NCI-H460 (cell line): ENCODE results near the gene SLC12A1. TPM values are rescaled to one million over a fixed set of nuclear protein-coding genes. Genes with fewer than 3 reads are reported as not detected.

Source experiments
- DNase-seq: peaks from one replicate; pipeline ENCODE4 v3.0.0-alpha.2; 2016; ENCODE audit warnings: low read depth; ENCODE audit errors: extremely low read depth
- total RNA-seq: library from RNA; depleted of rRNA; stranded (reverse); fragments of >200 nt; shearing (Covaris generic); gene quantifications from 2 replicates; pipeline ENCODE4 v1.2.3, GENCODE V29; 2014

The SLC12A1 gene
- total RNA-seq, 1 experiment from 2014 or later: not detected

GRCh38 chr15:48239334-48239733 lies 33.2 kb downstream of the SLC12A1 start:
- DNase-seq: no peak

GRCh38 chr15:48242015-48242414 lies 35.9 kb downstream of the SLC12A1 start:
- no peak for DNase-seq

- DNase-seq: no peak
Measured at GRCh38 chr15:48242535-48242934, 36.4 kb downstream of the SLC12A1 start.

- peak; percentile 1 for DNase-seq
Measured at GRCh38 chr15:48244921-48245320, 38.8 kb downstream of the SLC12A1 start.

- DNase-seq: no peak
Measured at GRCh38 chr15:48248414-48248813, 42.3 kb downstream of the SLC12A1 start.

GRCh38 chr15:48250640-48251076 lies 44.6 kb downstream of the SLC12A1 start:
- DNase-seq: peak; percentile 33

- DNase-seq: no peak
Measured at GRCh38 chr15:48253172-48253571, 47.1 kb downstream of the SLC12A1 start.

- DNase-seq: no peak
Measured at GRCh38 chr15:48265135-48265534, 59.0 kb downstream of the SLC12A1 start.

- DNase-seq: no peak
Measured at GRCh38 chr15:48266024-48266689, 60.1 kb downstream of the SLC12A1 start.

- no peak for DNase-seq
Measured at GRCh38 chr15:48267766-48268165, 61.7 kb downstream of the SLC12A1 start.

- no peak for DNase-seq
Measured at GRCh38 chr15:48273049-48273448, 66.9 kb downstream of the SLC12A1 start.

GRCh38 chr15:48278666-48279065 lies 72.6 kb downstream of the SLC12A1 start:
- DNase-seq: no peak

GRCh38 chr15:48279608-48280007 lies 73.5 kb downstream of the SLC12A1 start:
- no peak for DNase-seq

- DNase-seq: no peak
Measured at GRCh38 chr15:48281674-48282073, 75.6 kb downstream of the SLC12A1 start.

- no peak for DNase-seq
Measured at GRCh38 chr15:48282216-48282615, 76.1 kb downstream of the SLC12A1 start.

GRCh38 chr15:48283396-48284145 lies 77.5 kb downstream of the SLC12A1 start:
- DNase-seq: no peak

- peak; percentile 56 for DNase-seq
Measured at GRCh38 chr15:48285329-48286214, 79.5 kb downstream of the SLC12A1 start.

- DNase-seq: no peak
Measured at GRCh38 chr15:48289628-48290027, 83.5 kb downstream of the SLC12A1 start.

- no peak for DNase-seq
Measured at GRCh38 chr15:48292458-48292857, 86.4 kb downstream of the SLC12A1 start.

GRCh38 chr15:48297668-48298067 lies 91.6 kb downstream of the SLC12A1 start:
- no peak for DNase-seq

- no peak for DNase-seq
Measured at GRCh38 chr15:48298914-48299313, 92.8 kb downstream of the SLC12A1 start.
